OCI-LY1 (cell line): ENCODE measurements around the gene PLXNA2.

Experiments
- H2AFZ ChIP-seq: fragments of 200-600 bp; sonication (generic), shearing (Covaris generic); 2 replicates; pipeline ENCODE4 v1.6.0; 2014; ENCODE audit warnings: antibody characterized with exemption, mild to moderate bottlenecking, low read length
- H3F3A ChIP-seq: fragments of 200-600 bp; sonication (generic), shearing (Covaris generic); 2 replicates; pipeline ENCODE4 v1.6.0; 2014; ENCODE audit warnings: mild to moderate bottlenecking, antibody characterized with exemption, low read length, moderate library complexity; ENCODE audit not compliant: insufficient read depth
- H3K27ac ChIP-seq: fragments of 200-600 bp; sonication (generic); 2 replicates; pipeline ENCODE4 v1.5.1; 2014; ENCODE audit warnings: low read length, mixed run types, mild to moderate bottlenecking, low read depth; ENCODE audit not compliant: poor library complexity, severe bottlenecking
- H3K27me3 ChIP-seq: fragments of 200-600 bp; sonication (generic); 2 replicates; pipeline ENCODE4 v1.6.0; 2014; ENCODE audit warnings: antibody characterized with exemption, mild to moderate bottlenecking, low read length, moderate library complexity; ENCODE audit not compliant: insufficient read depth
- H3K36me3 ChIP-seq: fragments of 200-600 bp; sonication (generic); 2 replicates; pipeline ENCODE4 v1.6.1; 2014; ENCODE audit warnings: mild to moderate bottlenecking, antibody characterized with exemption, low read length, moderate library complexity, mixed read lengths; ENCODE audit not compliant: insufficient read depth
- H3K4me1 ChIP-seq: fragments of 200-600 bp; sonication (generic); 2 replicates; pipeline ENCODE4 v1.5.1; 2014; ENCODE audit warnings: mild to moderate bottlenecking, low read length, moderate library complexity; ENCODE audit not compliant: insufficient read depth, severe bottlenecking
- H3K4me2 ChIP-seq: fragments of 200-600 bp; sonication (generic), shearing (Covaris generic); 2 replicates; pipeline ENCODE4 v1.6.1; 2014; ENCODE audit warnings: low read length
- H3K4me3 ChIP-seq: fragments of 200-600 bp; sonication (generic); 2 replicates; pipeline ENCODE4 v1.5.1; 2014; ENCODE audit warnings: low read length, low read depth, mild to moderate bottlenecking, mixed read lengths; ENCODE audit not compliant: poor library complexity, severe bottlenecking
- H3K79me2 ChIP-seq: fragments of 200-600 bp; shearing (Covaris generic); 2 replicates; pipeline ENCODE4 v1.6.1; 2016; ENCODE audit warnings: mixed run types, low read length, mixed read lengths; ENCODE audit not compliant: insufficient read depth
- H3K9ac ChIP-seq: fragments of 200-600 bp; sonication (generic), shearing (Covaris generic); 2 replicates; pipeline ENCODE4 v1.6.1; 2014; ENCODE audit warnings: mild to moderate bottlenecking, low read length, mixed read lengths
- H3K9me2 ChIP-seq: fragments of 200-600 bp; sonication (generic), shearing (Covaris generic); 2 replicates; pipeline ENCODE4 v1.6.1; 2014; ENCODE audit warnings: low read depth, mild to moderate bottlenecking, low read length, mixed read lengths
- H3K9me3 ChIP-seq: fragments of 200-600 bp; shearing (Covaris generic); 2 replicates; pipeline ENCODE4 v1.6.1; 2014; ENCODE audit warnings: low read length, mixed read lengths
- H4K20me1 ChIP-seq: fragments of 200-600 bp; sonication (generic), shearing (Covaris generic); 2 replicates; pipeline ENCODE4 v1.6.0; 2016; ENCODE audit warnings: mild to moderate bottlenecking, low read length; ENCODE audit not compliant: insufficient read depth
- EZH2 ChIP-seq: fragments of 200-600 bp; sonication (generic), shearing (Covaris generic); IDR thresholded peaks from 2 replicates; pipeline ENCODE4 v1.8.0; 2017; ENCODE audit warnings: borderline replicate concordance, mixed run types, mild to moderate bottlenecking, antibody characterized with exemption, low read length, moderate library complexity, mixed read lengths
- TF ChIP-seq, protein P1 (sequence below): fragments of 200-600 bp; sonication (generic), shearing (Covaris generic); IDR thresholded peaks from 2 replicates; pipeline ENCODE4 v1.5.1; 2017; ENCODE audit warnings: mild to moderate bottlenecking, antibody characterized with exemption, low read length, moderate library complexity, mixed read lengths

PLXNA2 gene

DNA sequence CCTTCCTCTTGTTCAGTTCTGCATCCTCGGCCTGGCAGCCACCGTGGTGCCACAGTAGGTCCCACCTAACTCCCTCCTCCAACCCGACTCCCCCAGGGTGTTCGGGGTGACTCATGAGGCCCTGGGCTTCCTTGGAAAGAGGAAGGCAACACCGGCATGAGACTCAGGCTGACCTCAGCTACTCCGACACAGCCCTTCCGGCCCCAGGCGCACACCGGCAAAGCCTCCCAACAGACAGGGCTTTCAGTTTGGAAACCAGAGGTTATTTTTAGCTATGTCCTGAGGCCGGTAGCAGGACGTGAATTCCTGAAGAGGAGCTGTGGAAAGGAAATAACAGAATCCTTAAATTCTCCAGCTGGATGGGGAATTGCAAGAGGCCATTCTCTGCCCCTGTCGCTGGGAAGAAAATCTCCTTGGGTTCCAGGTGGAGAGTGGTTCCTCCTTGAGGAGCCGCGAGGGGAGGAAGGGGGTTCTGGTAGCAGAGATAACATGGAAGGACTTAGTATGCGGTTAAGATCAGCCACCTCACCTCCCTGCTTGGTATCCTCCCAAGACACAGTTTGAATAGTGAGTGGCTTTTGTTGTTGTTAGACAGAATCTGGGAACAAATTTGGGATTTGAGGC lies 24.4 kb downstream of the PLXNA2 start:
- no peaks in the 10 kb centered on the region for H3K79me2 ChIP-seq
- H3K27me3 ChIP-seq, result no peaks in the 10 kb centered on the region
- no peaks in the 10 kb centered on the region for H3K4me1 ChIP-seq
- no peaks in the 10 kb centered on the region for H3K9me2 ChIP-seq
- H3K27ac ChIP-seq, result no peak overlapping the region
- no peaks in the 10 kb centered on the region for H3K36me3 ChIP-seq
- H4K20me1 ChIP-seq, result no peaks in the 10 kb centered on the region
- TF ChIP-seq, protein P1, sequence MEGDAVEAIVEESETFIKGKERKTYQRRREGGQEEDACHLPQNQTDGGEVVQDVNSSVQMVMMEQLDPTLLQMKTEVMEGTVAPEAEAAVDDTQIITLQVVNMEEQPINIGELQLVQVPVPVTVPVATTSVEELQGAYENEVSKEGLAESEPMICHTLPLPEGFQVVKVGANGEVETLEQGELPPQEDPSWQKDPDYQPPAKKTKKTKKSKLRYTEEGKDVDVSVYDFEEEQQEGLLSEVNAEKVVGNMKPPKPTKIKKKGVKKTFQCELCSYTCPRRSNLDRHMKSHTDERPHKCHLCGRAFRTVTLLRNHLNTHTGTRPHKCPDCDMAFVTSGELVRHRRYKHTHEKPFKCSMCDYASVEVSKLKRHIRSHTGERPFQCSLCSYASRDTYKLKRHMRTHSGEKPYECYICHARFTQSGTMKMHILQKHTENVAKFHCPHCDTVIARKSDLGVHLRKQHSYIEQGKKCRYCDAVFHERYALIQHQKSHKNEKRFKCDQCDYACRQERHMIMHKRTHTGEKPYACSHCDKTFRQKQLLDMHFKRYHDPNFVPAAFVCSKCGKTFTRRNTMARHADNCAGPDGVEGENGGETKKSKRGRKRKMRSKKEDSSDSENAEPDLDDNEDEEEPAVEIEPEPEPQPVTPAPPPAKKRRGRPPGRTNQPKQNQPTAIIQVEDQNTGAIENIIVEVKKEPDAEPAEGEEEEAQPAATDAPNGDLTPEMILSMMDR, result no peak
- TF ChIP-seq EZH2, result no peak
- H3K4me3 ChIP-seq, result no peak overlapping the region
- no peaks in the 10 kb centered on the region for H3F3A ChIP-seq
- H3K4me2 ChIP-seq, result no peak overlapping the region
- H3K9me3 ChIP-seq, result no peaks in the 10 kb centered on the region
- H3K9ac ChIP-seq, result no peak overlapping the region
- no peak overlapping the region for H2AFZ ChIP-seq

- no peaks in the 10 kb centered on the region for H3K27me3 ChIP-seq
- H4K20me1 ChIP-seq, result no peaks in the 10 kb centered on the region
- no peak overlapping the region for H3K4me2 ChIP-seq
- H3K4me3 ChIP-seq, result no peak overlapping the region
- no peak overlapping the region for H3K27ac ChIP-seq
- no peaks in the 10 kb centered on the region for H3K9me2 ChIP-seq
- H3K9me3 ChIP-seq, result no peaks in the 10 kb centered on the region
- H3K79me2 ChIP-seq, result no peaks in the 10 kb centered on the region
- no peaks in the 10 kb centered on the region for H3K36me3 ChIP-seq
- TF ChIP-seq EZH2, result no peak
- TF ChIP-seq, protein P1, result no peak
- no peak overlapping the region for H2AFZ ChIP-seq
- no peaks in the 10 kb centered on the region for H3F3A ChIP-seq
- no peaks in the 10 kb centered on the region for H3K4me1 ChIP-seq
- H3K9ac ChIP-seq, result no peak overlapping the region
These were observed 25.0 kb downstream of the PLXNA2 start for GRCh38 chr1:208219098-208219658.

DNA sequence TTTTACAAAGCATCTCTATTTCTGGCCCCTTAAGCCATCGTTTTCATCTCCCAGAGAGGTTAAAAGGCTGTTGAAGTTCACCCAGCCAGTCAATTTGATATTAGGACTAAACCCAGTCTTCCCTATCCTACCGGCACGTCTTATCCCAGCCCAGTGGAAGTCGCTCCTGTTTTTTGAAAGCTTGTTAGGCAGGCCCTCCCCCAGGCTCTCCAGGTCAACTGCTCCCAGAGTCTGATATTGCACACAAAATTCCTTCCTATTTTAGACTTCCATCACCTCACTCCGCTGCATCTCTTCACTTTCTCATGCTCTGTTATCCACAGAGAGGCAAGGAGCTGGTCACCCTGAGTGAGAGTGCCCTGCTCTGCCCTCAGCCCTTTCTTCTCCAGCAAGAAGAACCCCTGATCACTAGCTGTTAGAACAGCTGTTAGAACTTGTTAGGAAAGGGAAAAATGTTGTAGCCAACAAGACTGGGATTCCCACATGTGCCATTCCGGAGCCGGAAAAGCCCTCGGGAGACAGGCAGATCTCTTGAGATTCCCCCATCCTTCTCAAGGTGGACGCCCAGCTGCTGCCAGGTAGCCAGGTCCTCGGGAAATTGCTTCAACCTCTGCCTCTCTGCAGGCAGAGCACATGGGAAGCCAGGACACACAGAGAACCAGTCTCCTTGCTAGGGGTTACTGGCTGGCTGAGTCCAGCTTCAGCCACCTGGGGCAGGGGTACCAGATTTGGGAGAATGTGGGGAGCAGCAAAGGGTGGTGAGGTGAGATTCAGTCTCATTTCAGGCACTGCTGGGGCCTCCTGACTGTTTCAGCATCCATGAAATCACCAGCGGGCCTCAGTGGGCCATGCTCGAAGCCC lies 25.7 kb downstream of the PLXNA2 start:
- no peaks in the 10 kb centered on the region for H3K9me3 ChIP-seq
- H2AFZ ChIP-seq, result no peak overlapping the region
- no peaks in the 10 kb centered on the region for H3K79me2 ChIP-seq
- H3K9me2 ChIP-seq, result no peaks in the 10 kb centered on the region
- H3K9ac ChIP-seq, result no peak overlapping the region
- no peaks in the 10 kb centered on the region for H3K27me3 ChIP-seq
- H3F3A ChIP-seq, result no peaks in the 10 kb centered on the region
- no peaks in the 10 kb centered on the region for H3K4me1 ChIP-seq
- H3K27ac ChIP-seq, result no peak overlapping the region
- H3K4me2 ChIP-seq, result no peak overlapping the region
- no peaks in the 10 kb centered on the region for H3K36me3 ChIP-seq
- H3K4me3 ChIP-seq, result no peak overlapping the region
- no peaks in the 10 kb centered on the region for H4K20me1 ChIP-seq
- no peak for TF ChIP-seq EZH2
- TF ChIP-seq, protein P1, result no peak
